ENCODE results near the gene PKD2.
"Not testable (repeated sequence)": the region's sequence is repeated elsewhere in the genome, so short reads cannot be mapped to it uniquely, and the experiment has no call there.

PKD2 gene

GRCh38 chr4:88109123-88109881 is 101.9 kb downstream of the PKD2 start:
- DNase-seq (ENCODE audit: low spot score): no peak

GRCh38 chr4:88110826-88111225 is 103.4 kb downstream of the PKD2 start:
- DNase-seq (ENCODE audit: low spot score): no peak

DNA sequence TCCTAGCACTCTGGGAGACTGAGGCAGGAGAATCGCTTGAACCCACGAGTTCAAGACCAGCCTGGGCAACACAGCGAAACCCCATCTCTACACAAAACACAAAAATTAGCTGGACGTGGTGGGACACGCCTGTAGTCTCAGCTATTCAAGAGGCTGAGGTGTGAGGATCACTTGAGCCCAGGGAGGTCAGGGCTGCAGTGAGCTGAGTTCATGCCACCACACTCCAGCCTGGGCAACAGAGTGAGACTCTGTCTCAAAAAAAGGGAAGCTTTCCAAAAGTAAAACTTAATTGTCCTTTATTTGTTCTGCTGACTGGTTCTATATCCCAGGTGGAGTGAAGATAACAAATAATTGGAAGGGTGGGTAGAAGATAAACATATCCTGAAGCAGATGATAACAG is 105.4 kb downstream of the PKD2 start:
- DNase-seq (ENCODE audit: low spot score): no peak

DNA sequence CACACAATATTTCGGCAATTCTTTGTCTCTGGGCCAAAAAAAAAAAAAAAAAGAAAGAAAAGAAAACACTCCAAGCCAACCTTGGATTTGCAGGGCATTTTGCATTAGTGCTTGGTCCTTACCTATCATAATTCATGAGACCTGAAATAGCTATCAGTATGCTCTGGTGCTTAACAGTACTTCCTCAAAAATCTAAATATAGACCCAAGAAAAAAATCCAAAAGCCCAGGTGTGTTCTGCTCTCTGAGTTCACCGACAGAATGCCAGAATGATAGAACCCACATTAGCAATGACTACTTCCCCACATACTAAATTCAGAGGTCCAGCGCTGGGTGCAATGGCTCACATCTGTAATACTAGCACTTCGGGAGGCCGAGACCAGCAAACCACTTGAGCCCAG is 108.2 kb downstream of the PKD2 start:
- no peak for DNase-seq (ENCODE audit: low spot score)

DNA sequence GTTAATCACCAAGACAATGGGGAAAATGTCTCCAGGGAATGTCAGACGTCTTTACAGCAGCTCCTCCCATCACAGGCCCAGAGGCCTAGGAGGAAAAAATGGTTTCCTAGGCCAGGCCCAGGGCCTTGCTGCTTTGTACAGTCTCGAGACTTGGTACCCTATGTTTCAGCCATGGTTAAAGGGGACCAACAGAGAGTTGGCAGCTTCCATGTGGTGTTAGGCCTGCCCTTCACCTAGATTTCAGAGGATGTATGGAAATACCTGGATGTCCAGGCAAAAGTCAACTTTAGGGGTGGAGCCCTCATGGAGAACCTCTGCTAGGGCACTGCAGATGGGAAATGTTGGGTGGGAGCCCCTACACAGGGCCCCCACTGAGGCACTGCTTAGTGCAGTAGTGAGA is 112.5 kb downstream of the PKD2 start:
- no peak for DNase-seq (ENCODE audit: low spot score)

GRCh38 chr4:88122260-88122659 is 114.8 kb downstream of the PKD2 start:
- DNase-seq (ENCODE audit: low spot score): not testable (repeated sequence)

Small RNAs within 50 kb of the gene (small RNA-seq; reads per million reads assigned to genes)
- 0 to 0.04 reads per million in 2 experiments for gene RNU1-36P

All from SK-N-DZ (cell line).